Lower leg skin (tissue), 3 donors: Measurements from ENCODE around the gene ARHGAP30.

Experiments
- CTCF ChIP-seq, 3 donors: fragments of 450-650 bp; IDR thresholded peaks; one replicate each; pipeline ENCODE4 v1.5.1; 2016; ENCODE audit warnings: antibody characterized with exemption in 3 of 3, mild to moderate bottlenecking in 3 of 3, moderate library complexity in 2 of 3
- POLR2A ChIP-seq, 2 donors: fragments of 450-650 bp; IDR thresholded peaks; one replicate each; pipeline ENCODE4 v1.6.1; 2016 to 2017; ENCODE audit warnings: antibody characterized with exemption in 2 of 2, mild to moderate bottlenecking in 1 of 2, moderate library complexity in 1 of 2

- TF ChIP-seq CTCF (IDR thresholded peaks at IDR 0.05) (no peak), POLR2A (IDR thresholded peaks at IDR 0.05) (no peak)
These were observed 26.8 kb upstream of the ARHGAP30 start for GRCh38 chr1:161096530-161096929.
